ENCODE data around the gene C6orf89. TPM values are rescaled to one million over a fixed set of nuclear protein-coding genes. Genes with fewer than 3 reads are reported as not detected.

Gene C6orf89
- 10 to 100 TPM; 44.8 to 59.5 TPM for total RNA-seq
- 10 to 100 TPM; 22.9 to 34.0 TPM for polyA plus RNA-seq
- long read RNA-seq, donor 1, full-length matches to known transcripts, result 11 of 11 reads
- long read RNA-seq, donor 1, partial matches to known transcripts, result 0 of 11 reads
- long read RNA-seq, donor 1, other reads (novel, unspliced or antisense), result 0 of 11 reads
- long read RNA-seq, donor 2, full-length matches to known transcripts, result 4 of 19 reads
- long read RNA-seq, donor 2, partial matches to known transcripts, result 15 of 19 reads
- long read RNA-seq, donor 2, other reads (novel, unspliced or antisense), result 0 of 19 reads
- long read RNA-seq, donor 3, full-length matches to known transcripts, result 3 of 3 reads
- long read RNA-seq, donor 3, partial matches to known transcripts, result 0 of 3 reads
- long read RNA-seq, donor 3, other reads (novel, unspliced or antisense), result 0 of 3 reads
- long read RNA-seq, donor 4, partial matches to known transcripts, result 0 of 2 reads
- long read RNA-seq, donor 4, other reads (novel, unspliced or antisense), result 0 of 2 reads
- long read RNA-seq, donor 5, full-length matches to known transcripts, result 14 of 33 reads
- long read RNA-seq, donor 5, partial matches to known transcripts, result 19 of 33 reads
- long read RNA-seq, donor 5, other reads (novel, unspliced or antisense), result 0 of 33 reads

- Histone ChIP-seq H3K36me3 (ENCODE audit: control insufficient read depth in 4 of 4, insufficient read depth in 4 of 4, low read length in 4 of 4) (peaks cover 0 to 2% (median 0%) of the 10 kb centered on the region in 4 donors), H3K4me3 (peak within 1 kb of the TSS; percentile 69), H3K27ac (ENCODE audit: low read depth in 1 of 2, low read length in 1 of 2) (peak within 1 kb of the TSS; percentile 67 to 93), H3K27me3 (ENCODE audit: control insufficient read depth in 3 of 3, insufficient read depth in 3 of 3, low read length in 2 of 3) (no peaks in the 10 kb centered on the region), H3K9ac (ENCODE audit: insufficient read depth in 1 of 2, low read length in 2 of 2) (peak within 1 kb of the TSS; percentile 57 to 66), H3K9me3 (ENCODE audit: control insufficient read depth in 4 of 4, insufficient read depth in 3 of 4, low read length in 3 of 4) (no peaks in the 10 kb centered on the region), H3K4me1 (ENCODE audit: control insufficient read depth in 5 of 5, insufficient read depth in 5 of 5, low read length in 5 of 5) (peaks cover 0 to 19% (median 9%) of the 10 kb centered on the region in 5 donors)
- 3 to 4% methylated on average over 43 to 48 of the region's 48 CpGs for WGBS, 2 donors
- ATAC-seq (ENCODE audit: insufficient read depth, low FRiP score) (peak; percentile 100), DNase-seq (peak; percentile 98 to 99 (median 98))
- peak; percentile 88 for TF ChIP-seq CTCF (IDR thresholded peaks at IDR 0.05; ENCODE audit: control extremely low read depth, extremely low read depth)
Observed at GRCh38 chr6:36885461-36886401, at the start of gene C6orf89. C6orf89 (plus strand) TSS chr6:36885952; CDS start chr6:36899445, 13,493 bp downstream.

GRCh38 chr6:36836111-36837021 lies 49.4 kb upstream of the C6orf89 start:
- WGBS, 2 donors, result 82 to 92% methylated on average over 3 of the region's 3 CpGs
- DNase-seq (no peak), ATAC-seq (ENCODE audit: insufficient read depth, low FRiP score) (no peak)
- Histone ChIP-seq H3K4me3 (no peak overlapping the region), H3K4me1 (ENCODE audit: control insufficient read depth in 5 of 5, insufficient read depth in 5 of 5, low read length in 5 of 5) (peaks cover 0 to 20% (median 14%) of the 10 kb centered on the region in 5 donors), H3K27me3 (ENCODE audit: control insufficient read depth in 3 of 3, insufficient read depth in 3 of 3, low read length in 2 of 3) (peaks cover 0 to 25% (median 0%) of the 10 kb centered on the region in 3 donors), H3K36me3 (ENCODE audit: control insufficient read depth in 4 of 4, insufficient read depth in 4 of 4, low read length in 4 of 4) (no peaks in the 10 kb centered on the region), H3K9ac (ENCODE audit: insufficient read depth in 1 of 2, low read length in 2 of 2) (no peak overlapping the region), H3K27ac (ENCODE audit: low read depth in 1 of 2, low read length in 1 of 2) (no peak overlapping the region), H3K9me3 (ENCODE audit: control insufficient read depth in 4 of 4, insufficient read depth in 3 of 4, low read length in 3 of 4) (no peaks in the 10 kb centered on the region)
- TF ChIP-seq CTCF (IDR thresholded peaks at IDR 0.05; ENCODE audit: control extremely low read depth, extremely low read depth), result no peak

- WGBS, 2 donors, result 89 to 90% methylated on average over 2 of the region's 2 CpGs
- Histone ChIP-seq H3K27ac (ENCODE audit: low read depth in 1 of 2, low read length in 1 of 2) (no peak overlapping the region), H3K9me3 (ENCODE audit: control insufficient read depth in 4 of 4, insufficient read depth in 3 of 4, low read length in 3 of 4) (no peaks in the 10 kb centered on the region), H3K4me1 (ENCODE audit: control insufficient read depth in 5 of 5, insufficient read depth in 5 of 5, low read length in 5 of 5) (peaks cover 0 to 20% (median 15%) of the 10 kb centered on the region in 5 donors), H3K36me3 (ENCODE audit: control insufficient read depth in 4 of 4, insufficient read depth in 4 of 4, low read length in 4 of 4) (no peaks in the 10 kb centered on the region), H3K9ac (ENCODE audit: insufficient read depth in 1 of 2, low read length in 2 of 2) (no peak overlapping the region), H3K27me3 (ENCODE audit: control insufficient read depth in 3 of 3, insufficient read depth in 3 of 3, low read length in 2 of 3) (peaks cover 0 to 25% (median 0%) of the 10 kb centered on the region in 3 donors), H3K4me3 (no peak overlapping the region)
- DNase-seq (no peak), ATAC-seq (ENCODE audit: insufficient read depth, low FRiP score) (no peak)
- TF ChIP-seq CTCF (IDR thresholded peaks at IDR 0.05; ENCODE audit: control extremely low read depth, extremely low read depth), result no peak
Observed at GRCh38 chr6:36837022-36837339, 48.8 kb upstream of the C6orf89 start.
